Kidney capillary endothelial cell (primary cell): ENCODE results near the gene STX18.

Source experiments
- DNase-seq: peaks from one replicate; pipeline ENCODE4 v3.0.0-alpha.2; 2018; ENCODE audit warnings: low spot score

Gene STX18

GRCh38 chr4:4418676-4419390, 123.0 kb downstream of the STX18 start:
- DNase-seq = no peak

- DNase-seq = no peak
Observed at GRCh38 chr4:4417886-4418285, 124.0 kb downstream of the STX18 start.

- DNase-seq = no peak
Observed at GRCh38 chr4:4416981-4417380, 124.9 kb downstream of the STX18 start.

- DNase-seq = no peak
Observed at GRCh38 chr4:4415806-4416805, 125.7 kb downstream of the STX18 start.

- no peak for DNase-seq
Observed at GRCh38 chr4:4415107-4415805, 126.6 kb downstream of the STX18 start.

- DNase-seq = no peak
Observed at GRCh38 chr4:4413806-4414205, 128.0 kb downstream of the STX18 start.

- no peak for DNase-seq
Observed at GRCh38 chr4:4413373-4413725, 128.5 kb downstream of the STX18 start.

GRCh38 chr4:4412641-4413372, 129.0 kb downstream of the STX18 start:
- DNase-seq = no peak

GRCh38 chr4:4411906-4412305, 129.9 kb downstream of the STX18 start:
- DNase-seq = no peak

GRCh38 chr4:4410271-4410670, 131.6 kb downstream of the STX18 start:
- DNase-seq = no peak

- no peak for DNase-seq
Observed at GRCh38 chr4:4409416-4410115, 132.3 kb downstream of the STX18 start.

GRCh38 chr4:4408576-4409335, 133.1 kb downstream of the STX18 start:
- no peak for DNase-seq

GRCh38 chr4:4408132-4408523, 133.7 kb downstream of the STX18 start:
- no peak for DNase-seq

- DNase-seq = no peak
Observed at GRCh38 chr4:4407299-4408131, 134.3 kb downstream of the STX18 start.

- DNase-seq = no peak
Observed at GRCh38 chr4:4406455-4407298, 135.2 kb downstream of the STX18 start.

GRCh38 chr4:4405358-4405962, 136.4 kb downstream of the STX18 start:
- no peak for DNase-seq

GRCh38 chr4:4402966-4403365, 138.9 kb downstream of the STX18 start:
- DNase-seq = no peak

- no peak for DNase-seq
Observed at GRCh38 chr4:4401036-4401435, 140.8 kb downstream of the STX18 start.
